NAMALWA (cell line): Measurements from ENCODE around the gene KIF5B.
A peak's percentile ranks its signal among the peaks of the same experiment; 100 is the strongest.
"Not testable (repeated sequence)": the region's sequence is repeated elsewhere in the genome, so short reads cannot be mapped to it uniquely, and the experiment has no call there.

Source experiments
- DNase-seq: peaks from one replicate; pipeline ENCODE4 v3.0.0-alpha.2; 2015; ENCODE audit warnings: low spot score

The KIF5B gene

GRCh38 chr10:32059472-32059871 is 3.2 kb upstream of the KIF5B start:
- DNase-seq = no peak

- no peak for DNase-seq
Observed at GRCh38 chr10:32057036-32057372, 779 bp upstream of the KIF5B start.

GRCh38 chr10:32055478-32056135 is 618 bp downstream of the KIF5B start:
- DNase-seq = peak; percentile 72

GRCh38 chr10:32054094-32054493 is 2.1 kb downstream of the KIF5B start:
- DNase-seq = peak; percentile 16

- DNase-seq = not testable (repeated sequence)
Observed at GRCh38 chr10:32053392-32053791, 2.8 kb downstream of the KIF5B start.

GRCh38 chr10:32051926-32052325 is 4.3 kb downstream of the KIF5B start:
- DNase-seq = no peak

- no peak for DNase-seq
Observed at GRCh38 chr10:32050177-32050576, 6.0 kb downstream of the KIF5B start.

GRCh38 chr10:32049113-32049512 is 7.1 kb downstream of the KIF5B start:
- DNase-seq = no peak

- DNase-seq = no peak
Observed at GRCh38 chr10:32048282-32048681, 7.9 kb downstream of the KIF5B start.

- no peak for DNase-seq
Observed at GRCh38 chr10:32047881-32048280, 8.3 kb downstream of the KIF5B start.

- DNase-seq = no peak
Observed at GRCh38 chr10:32046151-32046550, 10.1 kb downstream of the KIF5B start.

- not testable (repeated sequence) for DNase-seq
Observed at GRCh38 chr10:32042730-32043129, 13.5 kb downstream of the KIF5B start.

GRCh38 chr10:32041290-32042028 is 14.8 kb downstream of the KIF5B start:
- DNase-seq = no peak

- DNase-seq = no peak
Observed at GRCh38 chr10:32039734-32040133, 16.5 kb downstream of the KIF5B start.

- DNase-seq = no peak
Observed at GRCh38 chr10:32038777-32039176, 17.4 kb downstream of the KIF5B start.

GRCh38 chr10:32036922-32037321 is 19.3 kb downstream of the KIF5B start:
- no peak for DNase-seq

- no peak for DNase-seq
Observed at GRCh38 chr10:32035038-32035437, 21.2 kb downstream of the KIF5B start.

- DNase-seq = no peak
Observed at GRCh38 chr10:32033171-32033570, 23.1 kb downstream of the KIF5B start.

GRCh38 chr10:32031920-32032319 is 24.3 kb downstream of the KIF5B start:
- DNase-seq = no peak

- no peak for DNase-seq
Observed at GRCh38 chr10:32031424-32031823, 24.8 kb downstream of the KIF5B start.

- DNase-seq = no peak
Observed at GRCh38 chr10:32028710-32029109, 27.5 kb downstream of the KIF5B start.

- DNase-seq = no peak
Observed at GRCh38 chr10:32023264-32023663, 33.0 kb downstream of the KIF5B start.

- DNase-seq = no peak
Observed at GRCh38 chr10:32017044-32017443, 39.2 kb downstream of the KIF5B start.

GRCh38 chr10:32015386-32015785 is 40.8 kb downstream of the KIF5B start:
- no peak for DNase-seq
